Stimulated activated naive CD4-positive, alpha-beta T cell treated with Interleukin-2 at 50 U/mL for 16 hours (primary cell): Measurements from ENCODE around the gene TESPA1.
"Not testable (repeated sequence)": the region's sequence is repeated elsewhere in the genome, so short reads cannot be mapped to it uniquely, and the experiment has no call there.

Experiments
- DNase-seq: peaks from one replicate; lab custom pipeline; 2025; lab: John Stamatoyannopoulos, UW

The TESPA1 gene

GRCh38 chr12:54948171-54948570 is 36.4 kb downstream of the TESPA1 start:
- DNase-seq = no peak

GRCh38 chr12:54945082-54945481 is 39.5 kb downstream of the TESPA1 start:
- no peak for DNase-seq

GRCh38 chr12:54943292-54943691 is 41.3 kb downstream of the TESPA1 start:
- DNase-seq = not testable (repeated sequence)

GRCh38 chr12:54941659-54942058 is 42.9 kb downstream of the TESPA1 start:
- DNase-seq = no peak

GRCh38 chr12:54940727-54941315 is 43.7 kb downstream of the TESPA1 start:
- DNase-seq = no peak

- no peak for DNase-seq
Observed at GRCh38 chr12:54937929-54938328, 46.6 kb downstream of the TESPA1 start.

- DNase-seq = no peak
Observed at GRCh38 chr12:54937376-54937775, 47.2 kb downstream of the TESPA1 start.

GRCh38 chr12:54936736-54937135 is 47.8 kb downstream of the TESPA1 start:
- DNase-seq = no peak

- peak; percentile 50 for DNase-seq
Observed at GRCh38 chr12:54935235-54935951, 49.2 kb downstream of the TESPA1 start.

- no peak for DNase-seq
Observed at GRCh38 chr12:54934419-54934818, 50.1 kb downstream of the TESPA1 start.

- DNase-seq = no peak
Observed at GRCh38 chr12:54933376-54933775, 51.2 kb downstream of the TESPA1 start.

- DNase-seq = no peak
Observed at GRCh38 chr12:54932691-54933090, 51.9 kb downstream of the TESPA1 start.

- no peak for DNase-seq
Observed at GRCh38 chr12:54932038-54932437, 52.5 kb downstream of the TESPA1 start.

GRCh38 chr12:54929998-54930397 is 54.6 kb downstream of the TESPA1 start:
- DNase-seq = no peak

- no peak for DNase-seq
Observed at GRCh38 chr12:54926246-54926645, 58.3 kb downstream of the TESPA1 start.

GRCh38 chr12:54924972-54925707 is 59.4 kb downstream of the TESPA1 start:
- DNase-seq = no peak

- no peak for DNase-seq
Observed at GRCh38 chr12:54917001-54917488, 67.5 kb downstream of the TESPA1 start.
